Activated gamma-delta T cell (primary cell): ENCODE results near the gene NANOS3.

Experiments used
- DNase-seq: peaks from one replicate; lab custom pipeline; 2025; lab: John Stamatoyannopoulos, UW
- total RNA-seq, 2 donors: gene quantifications; one replicate each; lab custom pipeline; 2026; lab: John Stamatoyannopoulos, UW

Gene NANOS3
- total RNA-seq, result 1.1 to 2.1 reads per million in 2 donors

GRCh38 chr19:13876834-13877233 lies at the start of gene NANOS3:
NANOS3 (plus strand) TSS chr19:13877134; CDS start chr19:13877249, 115 bp downstream.
- DNase-seq, result no peak

- no peak for DNase-seq
These were observed 49.3 kb upstream of the NANOS3 start for GRCh38 chr19:13827656-13828055.

- DNase-seq, result no peak
These were observed 46.7 kb upstream of the NANOS3 start for GRCh38 chr19:13830114-13830740.

- DNase-seq, result no peak
These were observed 46.0 kb upstream of the NANOS3 start for GRCh38 chr19:13830741-13831536.

DNA sequence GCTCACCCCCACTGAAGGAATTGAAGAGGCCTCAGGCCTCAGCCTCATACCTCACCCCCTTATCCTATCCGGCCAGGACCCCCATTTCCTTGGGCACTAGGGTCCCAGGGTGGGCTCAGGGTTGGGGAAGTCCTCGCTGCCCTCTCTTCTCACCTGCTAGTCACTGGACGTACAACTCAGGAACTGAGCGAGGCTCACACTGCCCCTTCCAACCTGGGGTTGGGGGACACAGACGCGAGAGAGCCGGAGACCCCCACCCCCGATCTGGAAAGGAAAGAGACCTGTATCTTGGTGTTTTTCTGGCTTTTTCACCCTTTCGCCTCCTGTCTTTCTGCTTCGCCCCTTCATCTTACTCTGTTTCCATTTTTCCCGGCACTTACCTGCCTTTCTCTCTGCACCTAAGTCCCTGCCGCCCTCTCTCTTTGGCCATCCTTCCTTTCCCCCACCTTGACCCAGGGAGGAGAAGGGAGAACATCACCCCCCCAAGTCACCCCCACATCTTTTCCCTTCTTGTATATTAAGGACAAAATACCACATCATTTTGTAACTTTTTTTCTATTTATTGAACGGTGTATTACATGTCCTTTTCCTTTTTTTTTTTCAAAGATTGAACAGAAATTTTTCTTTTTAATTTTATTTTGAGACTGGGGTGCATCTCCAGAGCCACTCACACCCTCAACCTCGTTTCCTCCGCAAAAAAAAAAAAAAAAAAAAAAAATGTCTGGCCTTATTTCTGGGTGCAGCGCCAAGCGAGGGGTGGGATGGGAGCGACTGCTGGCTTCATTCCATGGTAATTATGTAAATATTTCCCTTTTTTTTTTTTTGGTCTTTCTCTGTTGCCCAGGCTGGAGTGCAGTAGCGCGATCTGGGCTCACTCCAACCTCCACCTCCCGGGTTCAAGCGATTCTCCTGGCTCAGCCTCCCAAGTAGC lies 45.1 kb upstream of the NANOS3 start:
- no peak for DNase-seq

DNA sequence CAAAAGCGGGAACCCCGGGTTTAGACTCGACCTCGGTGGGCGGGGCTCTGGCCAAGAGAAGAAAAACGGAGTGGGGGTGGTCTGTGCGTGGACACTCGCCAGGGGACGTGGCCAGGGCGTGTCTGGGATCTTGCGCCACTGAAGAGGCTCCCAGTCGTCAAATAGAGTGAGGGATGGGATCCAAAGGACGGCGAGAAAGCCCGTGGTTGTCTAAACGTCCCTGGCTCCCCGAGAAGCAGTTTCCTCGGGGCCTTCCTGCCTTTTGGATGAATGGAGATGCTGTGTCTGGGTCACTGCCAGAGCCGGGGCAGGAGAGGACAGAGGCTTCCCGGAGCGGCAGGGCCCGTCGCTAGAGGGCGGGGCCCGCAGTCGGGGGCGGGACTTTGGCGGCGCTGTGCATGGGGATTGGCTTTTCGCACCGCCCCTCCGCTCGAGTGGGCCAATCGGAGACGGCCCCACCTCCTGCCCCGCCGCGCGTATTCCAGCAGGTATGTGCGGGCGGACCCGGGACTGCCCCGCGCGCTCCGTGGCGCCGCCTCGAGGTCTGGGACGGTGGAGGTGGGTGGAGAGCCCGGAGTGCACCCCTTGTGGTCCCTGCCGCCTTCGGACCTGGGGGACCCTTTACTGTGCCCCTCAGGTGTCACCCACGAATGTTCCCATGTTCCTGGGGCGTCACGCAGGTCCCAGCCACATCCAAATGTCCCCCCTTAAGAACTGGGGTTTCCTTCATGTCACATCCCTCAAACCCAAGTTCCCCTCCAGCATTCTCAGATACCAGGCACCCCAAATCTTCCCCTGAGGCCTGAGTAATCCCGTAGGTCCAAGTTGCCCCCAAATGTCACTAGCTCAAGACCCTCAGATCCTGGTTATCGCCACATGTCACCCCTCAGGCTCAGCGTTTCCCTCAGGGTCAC lies 43.3 kb upstream of the NANOS3 start:
- DNase-seq, result peak; percentile 85

GRCh38 chr19:13834244-13835069 lies 42.5 kb upstream of the NANOS3 start:
- no peak for DNase-seq

DNA sequence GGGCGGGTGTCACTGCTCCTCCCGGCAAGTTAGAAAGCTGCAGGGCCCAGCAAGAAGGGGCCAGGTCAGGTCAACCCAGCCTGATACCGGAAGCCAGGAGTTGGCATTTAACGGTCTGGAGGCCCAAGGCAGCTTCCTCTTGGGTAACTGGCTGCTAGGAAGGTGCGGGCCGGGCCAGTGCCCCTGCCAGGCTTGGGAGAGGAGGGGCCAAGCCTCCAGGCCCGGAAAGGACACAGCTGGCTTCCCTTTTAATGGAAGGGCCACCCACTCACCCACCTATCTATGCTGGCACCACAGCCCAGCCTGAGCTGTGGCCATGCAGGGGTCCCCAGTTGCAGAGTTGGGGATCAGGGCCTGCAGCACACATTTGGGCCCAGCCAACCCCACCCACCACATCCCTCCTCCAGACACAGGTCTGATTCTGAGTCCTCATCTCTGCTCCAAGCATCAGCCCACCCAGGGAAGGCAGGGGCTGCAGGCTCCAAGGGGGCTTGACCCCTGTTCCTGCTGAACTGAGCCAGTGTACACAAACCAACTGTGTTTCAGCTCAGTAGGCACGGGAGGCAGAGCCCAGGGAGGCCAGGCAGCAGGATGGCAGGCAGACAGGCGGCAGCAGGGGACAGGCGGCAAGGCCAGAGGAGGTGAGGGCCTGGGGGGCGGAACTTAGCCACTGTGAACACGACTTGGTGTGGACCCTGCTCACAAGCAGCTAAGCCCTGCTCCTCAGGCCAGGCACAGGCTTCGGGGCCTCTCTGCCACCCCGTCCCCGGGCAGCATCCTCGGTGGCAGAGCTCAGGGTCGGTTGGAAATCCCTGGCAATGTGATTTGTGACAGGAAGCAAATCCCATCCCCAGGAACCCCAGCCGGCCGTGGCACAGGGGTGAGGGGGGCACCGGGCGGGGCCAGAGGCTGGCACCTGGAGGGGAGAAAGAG lies 40.9 kb upstream of the NANOS3 start:
- DNase-seq, result no peak

DNA sequence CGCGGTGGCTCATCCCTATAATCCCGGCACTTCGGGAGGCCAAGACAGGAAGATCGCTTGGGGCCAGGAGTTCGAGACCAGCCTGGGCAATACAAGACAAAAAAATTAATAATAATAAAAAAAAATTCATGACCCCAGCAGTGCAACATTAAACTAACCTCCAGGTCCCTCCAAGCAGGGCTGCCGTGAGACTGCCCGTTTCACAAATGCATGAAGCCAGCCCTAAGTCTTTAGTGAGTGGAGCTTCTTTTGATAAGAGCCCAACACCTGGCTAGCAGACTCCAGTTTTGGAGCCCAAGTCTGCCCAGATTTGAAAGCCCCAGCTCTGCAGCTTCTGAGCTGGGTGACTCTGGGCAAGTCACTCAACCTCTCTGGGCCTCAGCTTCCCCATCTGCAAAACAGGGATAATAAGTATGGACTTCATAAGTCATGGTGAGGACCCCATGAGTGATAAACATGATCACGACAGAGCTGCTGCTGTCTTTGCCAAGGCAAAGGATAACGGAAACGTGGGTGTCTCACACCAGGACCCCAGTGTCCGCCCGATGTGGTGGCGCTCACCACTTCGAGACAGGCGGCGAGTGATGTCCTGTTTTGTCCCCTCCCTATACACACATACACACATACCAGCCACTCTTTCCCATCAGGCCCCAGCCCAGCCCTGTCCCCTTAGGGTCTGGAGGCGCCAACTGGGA lies 38.4 kb upstream of the NANOS3 start:
- no peak for DNase-seq

DNA sequence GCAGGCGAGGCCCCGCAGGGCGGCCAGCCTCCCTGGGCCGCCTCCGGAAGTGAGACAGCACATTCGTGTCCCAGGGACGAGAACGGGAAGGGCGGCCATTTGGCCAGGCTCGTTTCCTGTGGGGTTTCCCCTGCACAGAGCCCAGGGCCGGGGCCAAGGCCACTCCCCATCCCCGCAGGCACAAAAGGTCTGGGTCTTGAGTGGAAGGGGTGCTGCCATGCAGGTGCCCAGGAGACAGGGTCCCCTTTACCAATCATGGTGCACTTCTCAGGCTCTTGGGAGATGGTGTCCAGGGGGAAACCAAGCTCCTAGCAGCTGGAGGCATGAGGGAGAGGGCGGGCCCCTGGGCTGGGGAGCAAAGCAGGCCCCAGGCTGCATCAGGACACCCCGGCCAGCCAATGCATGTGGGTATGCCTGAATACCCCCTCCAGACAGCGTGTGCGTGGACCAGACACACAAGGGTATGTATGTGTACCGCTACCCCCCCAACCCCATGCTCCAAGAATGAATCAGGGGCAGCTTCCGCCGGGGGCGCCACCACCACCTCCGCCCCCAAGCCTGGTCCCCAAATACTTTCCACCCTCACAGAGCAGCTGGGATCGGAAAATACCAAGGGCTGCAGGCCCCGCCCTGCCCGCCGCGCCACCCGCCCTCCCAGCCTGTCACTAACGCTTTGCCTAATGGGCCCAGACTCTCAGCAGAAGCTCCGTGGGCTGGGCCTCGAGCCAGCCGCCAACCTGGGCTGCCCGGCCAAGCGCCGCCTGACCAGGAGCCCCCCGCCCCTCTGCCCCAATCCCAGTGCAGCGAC lies 37.6 kb upstream of the NANOS3 start:
- DNase-seq, result peak; percentile 87

GRCh38 chr19:13839938-13840304 lies 37.0 kb upstream of the NANOS3 start:
- DNase-seq, result no peak

DNA sequence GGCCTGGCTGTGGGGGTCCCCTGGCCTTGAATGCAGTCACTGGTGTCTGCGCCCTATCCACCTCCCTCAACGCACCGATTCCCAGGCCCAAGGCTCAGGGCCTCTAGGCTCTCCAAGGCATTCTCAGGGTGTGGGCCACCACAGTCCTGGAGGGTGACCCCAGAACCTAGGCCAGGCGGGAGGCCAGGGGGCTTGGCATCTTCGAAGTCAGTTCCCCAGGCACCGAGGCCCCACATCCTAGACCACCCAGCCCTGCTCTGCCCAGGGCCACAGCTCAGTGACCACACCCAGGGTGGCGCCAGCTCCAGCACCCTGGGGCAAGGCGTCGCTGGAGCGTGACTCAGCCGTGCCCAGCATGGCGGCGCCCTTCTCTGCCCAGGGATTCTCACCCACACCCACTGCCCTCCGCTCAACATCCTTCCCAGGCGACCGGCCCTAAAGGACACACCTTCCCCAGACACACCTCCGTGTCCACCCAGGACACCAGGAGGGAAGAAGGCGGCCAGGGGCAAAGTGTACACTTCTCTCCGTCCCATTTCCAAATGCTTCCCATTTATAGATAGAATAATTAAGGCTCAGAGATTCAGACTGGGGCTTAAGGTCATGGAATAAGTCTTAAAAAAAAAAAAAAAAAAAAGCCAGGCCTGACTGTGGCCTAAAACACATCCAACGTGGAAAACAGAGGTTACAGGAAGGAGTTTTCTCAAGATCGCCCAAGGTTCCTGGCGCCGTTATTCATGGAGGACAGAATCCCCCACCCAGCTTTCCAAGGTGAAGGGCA lies 36.4 kb upstream of the NANOS3 start:
- DNase-seq, result peak; percentile 55

- no peak for DNase-seq
These were observed 35.6 kb upstream of the NANOS3 start for GRCh38 chr19:13841086-13841961.

GRCh38 chr19:13841962-13842290 lies 35.0 kb upstream of the NANOS3 start:
- no peak for DNase-seq

DNA sequence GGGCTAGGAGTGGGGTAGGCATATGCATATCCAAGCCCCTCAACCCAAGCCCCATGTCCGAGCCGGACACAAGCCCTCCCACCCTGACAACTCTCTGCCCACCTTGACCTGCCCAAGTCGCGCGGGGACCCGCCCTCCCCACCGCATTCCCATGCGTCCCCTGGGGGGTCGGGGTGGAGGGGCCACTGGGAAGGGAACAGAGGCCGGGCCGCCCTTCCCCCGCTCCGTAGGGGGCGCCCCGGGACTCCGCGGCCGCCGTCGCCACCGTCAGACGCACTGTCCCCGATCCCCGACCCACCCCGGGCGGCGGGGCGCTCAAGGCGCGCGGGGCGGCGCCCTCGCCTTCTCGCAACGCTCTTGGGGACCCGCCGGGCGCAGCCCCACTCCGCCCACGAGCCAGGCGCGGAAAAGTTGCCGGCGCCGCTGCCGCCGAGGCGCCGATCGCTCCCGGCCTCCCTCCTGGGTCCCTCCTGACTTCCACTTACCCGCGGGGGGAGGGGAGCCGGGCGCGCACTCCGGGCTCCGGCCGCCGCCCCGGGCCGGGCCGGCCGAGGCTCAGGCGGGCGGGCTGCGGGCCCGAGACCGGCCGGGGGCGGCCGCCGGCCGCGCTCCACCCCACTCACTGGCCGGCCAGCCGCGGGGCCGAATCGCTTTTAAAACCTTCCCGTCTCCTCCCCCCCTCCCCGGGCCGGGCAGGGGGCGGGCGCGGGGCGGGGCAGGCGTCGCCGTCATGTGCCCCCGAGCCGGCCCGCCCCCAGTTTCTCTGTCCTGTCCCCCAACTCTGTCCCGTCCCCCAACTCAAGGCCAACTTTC lies 34.4 kb upstream of the NANOS3 start:
- DNase-seq, result peak; percentile 71
